SK-N-SH (cell line): ENCODE measurements around the gene EOLA1. TPM values are rescaled to one million over a fixed set of nuclear protein-coding genes. Genes with fewer than 3 reads are reported as not detected.

Experiments
- CTCF ChIA-PET: fragments of 300-600, 350-600 bp; formaldehyde crosslinking; extraction: SDS; loops from one replicate; lab custom pipeline; 2021; lab: Yijun Ruan, JAX
- POLR2A ChIA-PET: fragments of 350-600 bp; sonication (Branson Sonifier 250); formaldehyde crosslinking; extraction: SDS; loops from one replicate; lab custom pipeline; 2020; ENCODE audit warnings: antibody characterized with exemption, inconsistent platforms; lab: Yijun Ruan, JAX
- DNase-seq: peaks from one replicate; pipeline ENCODE4 v3.0.0; 2012
- H2AFZ ChIP-seq: fragments of 200-600 bp; sonication (generic); 2 replicates; pipeline ENCODE4 v1.8.1; 2016; ENCODE audit warnings: antibody characterized with exemption, mild to moderate bottlenecking, low read depth
- H3F3A ChIP-seq: fragments of 200-600 bp; sonication (generic); replicated peaks from 2 replicates; pipeline ENCODE3; 2016; ENCODE audit warnings: antibody characterized with exemption, mild to moderate bottlenecking; ENCODE audit not compliant: insufficient read depth
- H3K27ac ChIP-seq, 2 experiments: fragments of 200-500 bp in 1 of 2; fragments of 200-600 bp in 1 of 2; sonication (Bioruptor generic) in 1 of 2; sonication (generic), shearing (Covaris generic) in 1 of 2; 2 replicates each; pipeline versions ENCODE4 v1.5.1 to v1.6.1; 2014 to 2016; ENCODE audit warnings: low read depth in 2 of 2, inconsistent platforms in 1 of 2, low read length in 1 of 2, mild to moderate bottlenecking in 1 of 2, mixed read lengths in 1 of 2
- H3K27me3 ChIP-seq: fragments of 200-600 bp; sonication (generic), shearing (Covaris generic); 2 replicates; pipeline ENCODE4 v1.6.1; 2016; ENCODE audit warnings: mixed run types; ENCODE audit not compliant: insufficient read depth
- H3K36me3 ChIP-seq, 2 experiments: fragments of 200-500 bp in 1 of 2; fragments of 200-600 bp in 1 of 2; sonication (Bioruptor generic) in 1 of 2; sonication (generic) in 1 of 2; replicated peaks in 1 of 2; 2 replicates each; pipeline versions ENCODE3 to v1.5.1; 2014 to 2016; ENCODE audit warnings: low read length in 1 of 2, mild to moderate bottlenecking in 1 of 2; ENCODE audit not compliant: insufficient read depth in 2 of 2, control insufficient read depth in 1 of 2
- H3K4me1 ChIP-seq, 2 experiments: fragments of 200-500 bp in 1 of 2; fragments of 200-600 bp in 1 of 2; sonication (Bioruptor generic) in 1 of 2; sonication (generic), shearing (Covaris generic) in 1 of 2; 2 replicates each; pipeline versions ENCODE4 v1.5.1 to v1.6.1; 2014 to 2016; ENCODE audit warnings: low read depth in 1 of 2, low read length in 1 of 2, mixed run types in 1 of 2; ENCODE audit not compliant: insufficient read depth in 2 of 2, control insufficient read depth in 1 of 2
- H3K4me2 ChIP-seq: fragments of 200-600 bp; sonication (generic), shearing (Covaris generic); 2 replicates; pipeline ENCODE4 v1.6.1; 2017; ENCODE audit warnings: mixed run types
- H3K4me3 ChIP-seq, 2 experiments: fragments of 200-500 bp in 1 of 2; fragments of 200-600 bp in 1 of 2; sonication (Bioruptor generic) in 1 of 2; sonication (generic), shearing (Covaris generic) in 1 of 2; 2 replicates each; pipeline versions ENCODE4 v1.5.1 to v1.8.1; 2014 to 2016; ENCODE audit warnings: low read depth in 2 of 2, inconsistent platforms in 1 of 2, low read length in 1 of 2, mild to moderate bottlenecking in 1 of 2, mixed read lengths in 1 of 2, moderate library complexity in 1 of 2
- H3K79me2 ChIP-seq: fragments of 200-600 bp; sonication (generic); 2 replicates; pipeline ENCODE4 v1.8.1; 2017; ENCODE audit warnings: mild to moderate bottlenecking; ENCODE audit not compliant: insufficient read depth
- H3K9ac ChIP-seq: fragments of 200-600 bp; sonication (generic); 2 replicates; pipeline ENCODE4 v1.6.1; 2017; ENCODE audit warnings: mixed run types
- H3K9me2 ChIP-seq: fragments of 200-600 bp; sonication (generic); 2 replicates; pipeline ENCODE4 v1.6.1; 2017; ENCODE audit warnings: mixed run types
- H3K9me3 ChIP-seq: fragments of 200-600 bp; sonication (generic); 2 replicates; pipeline ENCODE4 v1.6.1; 2017; ENCODE audit warnings: mixed run types, mild to moderate bottlenecking, moderate library complexity
- H4K20me1 ChIP-seq: fragments of 200-600 bp; sonication (generic); 2 replicates; pipeline ENCODE4 v1.6.1; 2017; ENCODE audit warnings: mild to moderate bottlenecking, mixed run types; ENCODE audit not compliant: insufficient read depth
- CHD2 ChIP-seq: fragments of 150-350 bp; IDR thresholded peaks from 2 replicates; pipeline ENCODE4 v1.6.1; 2018; ENCODE audit warnings: low read length; ENCODE audit not compliant: partially characterized antibody
- EP300 ChIP-seq, 2 experiments: IDR thresholded peaks; 2 replicates each; pipeline versions ENCODE4 v1.4.0 to v1.6.1; 2012; ENCODE audit warnings: borderline replicate concordance in 1 of 2, low read depth in 1 of 2, low read length in 1 of 2
- EZH2phosphoT487 ChIP-seq: fragments of 200-600 bp; sonication (generic); IDR thresholded peaks from 2 replicates; pipeline ENCODE4 v1.6.1; 2017; ENCODE audit warnings: low read depth, mixed run types, mild to moderate bottlenecking, antibody characterized with exemption, moderate library complexity, borderline replicate concordance
- FOSL2 ChIP-seq: IDR thresholded peaks from 2 replicates; pipeline ENCODE4 v1.4.0; 2012; ENCODE audit warnings: low read depth, mild to moderate bottlenecking, moderate library complexity, borderline replicate concordance
- FOXJ3 ChIP-seq: sonication (generic); formaldehyde crosslinking; IDR thresholded peaks from 2 replicates; pipeline ENCODE4 v1.5.1; 2020; ENCODE audit warnings: mild to moderate bottlenecking, missing genetic modification reagents
- GABPA ChIP-seq: IDR thresholded peaks from 2 replicates; pipeline ENCODE4 v1.4.0; 2012; ENCODE audit warnings: low read depth, mild to moderate bottlenecking
- MXI1 ChIP-seq: IDR thresholded peaks from 2 replicates; pipeline ENCODE4 v1.6.1; 2012; ENCODE audit warnings: mild to moderate bottlenecking, low read depth, low read length, improper control_type of control experiment
- NRF1 ChIP-seq: IDR thresholded peaks from 2 replicates; pipeline ENCODE4 v1.6.1; 2012; ENCODE audit warnings: low read depth, mild to moderate bottlenecking, low read length
- RCOR1 ChIP-seq: fragments of 150-350 bp; IDR thresholded peaks from 2 replicates; pipeline ENCODE4 v1.6.1; 2017; ENCODE audit warnings: antibody characterized with exemption, low read length
- RFX5 ChIP-seq: IDR thresholded peaks from 2 replicates; pipeline ENCODE4 v1.6.1; 2012; ENCODE audit warnings: mild to moderate bottlenecking, improper control_type of control experiment, low read length
- RXRA ChIP-seq: IDR thresholded peaks from 2 replicates; pipeline ENCODE4 v1.4.0; 2012; ENCODE audit warnings: low read depth, mild to moderate bottlenecking, borderline replicate concordance
- SMC3 ChIP-seq: IDR thresholded peaks from 2 replicates; pipeline ENCODE4 v1.6.1; 2012; ENCODE audit warnings: low read depth, low read length, improper control_type of control experiment
- TEAD4 ChIP-seq: IDR thresholded peaks from 2 replicates; pipeline ENCODE4 v1.4.0; 2012; ENCODE audit warnings: mild to moderate bottlenecking, borderline replicate concordance; ENCODE audit not compliant: insufficient read depth
- ZBTB33 ChIP-seq: IDR thresholded peaks from 2 replicates; pipeline ENCODE4 v1.4.0; 2012; ENCODE audit warnings: low read depth, borderline replicate concordance
- WGBS: methylation state at CpG from one replicate; pipeline ENCODE4 v1.1.6; 2017; ENCODE audit warnings: low lambda C conversion rate; 5-methylcytosine and 5-hydroxymethylcytosine counted together
- polyA plus RNA-seq, 3 experiments: library from polyadenylated mRNA; depleted of rRNA; stranded (reverse); fragments of >200 nt; gene quantifications; 2 replicates each; pipeline ENCODE4 v1.2.3, GENCODE V29; 2012
- TF ChIP-seq, protein P1 (sequence below): fragments of 200-600 bp; sonication (generic); IDR thresholded peaks from 2 replicates; pipeline ENCODE4 v1.6.1; 2017; ENCODE audit warnings: antibody characterized with exemption, mild to moderate bottlenecking, moderate library complexity
- TF ChIP-seq, protein P2 (sequence below): IDR thresholded peaks from 2 replicates; pipeline ENCODE4 v1.4.0; 2012; ENCODE audit warnings: low read depth

Gene EOLA1
- polyA plus RNA-seq, 1 of the 3 experiments (the other 2 are of a cell fraction) = 16.3 TPM

DNA sequence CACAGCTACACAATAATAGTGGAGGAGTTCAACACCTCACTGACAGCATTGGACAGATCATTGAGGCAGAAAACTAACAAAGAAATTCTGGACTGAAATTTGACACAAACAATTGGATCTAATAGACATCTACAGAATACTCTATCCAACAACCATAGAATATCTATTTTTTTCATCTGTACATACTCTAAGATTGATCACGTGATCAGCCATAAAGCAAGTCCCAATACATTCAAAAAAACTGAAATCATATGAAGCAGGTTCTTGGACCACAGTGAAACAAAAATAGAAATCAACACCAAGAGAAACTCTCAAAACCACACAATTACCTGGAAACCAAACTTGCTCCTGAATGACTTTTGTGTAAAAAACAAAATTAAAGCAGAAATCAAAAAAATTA is 23.5 kb upstream of the EOLA1 start:
- Histone ChIP-seq H3F3A (no peaks in the 10 kb centered on the region), H3K9me2 (no peaks in the 10 kb centered on the region), H4K20me1 (no peaks in the 10 kb centered on the region), H3K9me3 (no peaks in the 10 kb centered on the region), H2AFZ (no peak overlapping the region), H3K4me3 (no peak overlapping the region), H3K79me2 (no peaks in the 10 kb centered on the region), H3K4me2 (no peak overlapping the region), H3K27me3 (no peaks in the 10 kb centered on the region; the same call in 1 of the 2 replicates), H3K36me3 (no peaks in the 10 kb centered on the region), H3K9ac (no peak overlapping the region), H3K27ac (no peak overlapping the region), H3K4me1 (peaks cover 0 to 6% of the 10 kb centered on the region in 2 experiments; a peak in 1 of 4 replicates)
- TF ChIP-seq, protein P1, sequence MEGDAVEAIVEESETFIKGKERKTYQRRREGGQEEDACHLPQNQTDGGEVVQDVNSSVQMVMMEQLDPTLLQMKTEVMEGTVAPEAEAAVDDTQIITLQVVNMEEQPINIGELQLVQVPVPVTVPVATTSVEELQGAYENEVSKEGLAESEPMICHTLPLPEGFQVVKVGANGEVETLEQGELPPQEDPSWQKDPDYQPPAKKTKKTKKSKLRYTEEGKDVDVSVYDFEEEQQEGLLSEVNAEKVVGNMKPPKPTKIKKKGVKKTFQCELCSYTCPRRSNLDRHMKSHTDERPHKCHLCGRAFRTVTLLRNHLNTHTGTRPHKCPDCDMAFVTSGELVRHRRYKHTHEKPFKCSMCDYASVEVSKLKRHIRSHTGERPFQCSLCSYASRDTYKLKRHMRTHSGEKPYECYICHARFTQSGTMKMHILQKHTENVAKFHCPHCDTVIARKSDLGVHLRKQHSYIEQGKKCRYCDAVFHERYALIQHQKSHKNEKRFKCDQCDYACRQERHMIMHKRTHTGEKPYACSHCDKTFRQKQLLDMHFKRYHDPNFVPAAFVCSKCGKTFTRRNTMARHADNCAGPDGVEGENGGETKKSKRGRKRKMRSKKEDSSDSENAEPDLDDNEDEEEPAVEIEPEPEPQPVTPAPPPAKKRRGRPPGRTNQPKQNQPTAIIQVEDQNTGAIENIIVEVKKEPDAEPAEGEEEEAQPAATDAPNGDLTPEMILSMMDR = no peak
- TF ChIP-seq RXRA (no peak), ZBTB33 (no peak), NRF1 (no peak), CHD2 (no peak), FOSL2 (no peak), EP300 (IDR thresholded peaks at IDR 0.05; ENCODE audit: borderline replicate concordance in 1 of 2, low read depth in 1 of 2, low read length in 1 of 2) (no peak), GABPA (no peak), MXI1 (no peak), RFX5 (no peak), TEAD4 (no peak), EZH2phosphoT487 (no peak), SMC3 (no peak), FOXJ3 (CRISPR knock-in tag) (no peak), RCOR1 (no peak)
- TF ChIP-seq, protein P2, sequence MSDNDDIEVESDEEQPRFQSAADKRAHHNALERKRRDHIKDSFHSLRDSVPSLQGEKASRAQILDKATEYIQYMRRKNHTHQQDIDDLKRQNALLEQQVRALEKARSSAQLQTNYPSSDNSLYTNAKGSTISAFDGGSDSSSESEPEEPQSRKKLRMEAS = no peak
- POLR2A ChIA-PET = no interaction called here
- CTCF ChIA-PET = interaction anchor here (0.6 kb wide), 1 partner anchor 117 kb away, joined by 3 read pairs; no protein-coding TSS in a partner anchor
- WGBS = 52% methylated on average over 1 of the region's 1 CpG
- DNase-seq = no peak
